PFSK-1 (cell line): ENCODE results near the gene WIZ.
A peak's percentile ranks its signal among the peaks of the same experiment; 100 is the strongest.

ENCODE experiments used
- FOXP2 ChIP-seq: optimal IDR thresholded peaks from 2 replicates; pipeline ENCODE3; 2011; ENCODE audit warnings: borderline replicate concordance, control low read depth, inconsistent platforms; ENCODE audit not compliant: insufficient read depth; ENCODE audit errors: extremely low read length, extremely low read depth
- POLR2AphosphoS5 ChIP-seq: IDR thresholded peaks from 2 replicates; pipeline ENCODE4 v1.6.1; 2012; ENCODE audit warnings: low read depth, mild to moderate bottlenecking, control low read depth, low read length, moderate library complexity
- REST ChIP-seq, 2 experiments: IDR thresholded peaks; 2 replicates each; pipeline versions ENCODE4 v1.6.1 to v1.8.0; 2011 to 2012; ENCODE audit warnings: low read depth in 2 of 2, low read length in 2 of 2, control low read depth in 1 of 2, inconsistent platforms in 1 of 2, mild to moderate bottlenecking in 1 of 2, moderate library complexity in 1 of 2; ENCODE audit not compliant: insufficient read depth in 1 of 2
- SIN3A ChIP-seq: IDR thresholded peaks from 2 replicates; pipeline ENCODE4 v1.6.1; 2012; ENCODE audit warnings: mild to moderate bottlenecking, low read length, moderate library complexity, borderline replicate concordance; ENCODE audit not compliant: insufficient read depth
- TAF1 ChIP-seq: IDR thresholded peaks from 2 replicates; pipeline ENCODE4 v1.6.1; 2012; ENCODE audit warnings: low read length, control low read depth, borderline replicate concordance; ENCODE audit not compliant: insufficient read depth

The WIZ gene

GRCh38 chr19:15418579-15419412, 31.0 kb downstream of the WIZ start, which contains the start of gene AKAP8L:
Gene AKAP8L (minus strand): TSS chr19:15418988. CDS start chr19:15418923, 65 bp downstream.
- peak; percentile 1; the same call in 1 of the 2 replicates for TF ChIP-seq TAF1
- peak; percentile 88 for TF ChIP-seq FOXP2
- TF ChIP-seq POLR2AphosphoS5: no peak; the same call in none of the 2 replicates
- TF ChIP-seq SIN3A: no peak
- no peak; a peak in 1 of 4 replicates for TF ChIP-seq REST (IDR thresholded peaks at IDR 0.05; ENCODE audit: insufficient read depth in 1 of 2, low read depth in 2 of 2, low read length in 2 of 2)

GRCh38 chr19:15418231-15418578, 31.6 kb downstream of the WIZ start:
- no peak for TF ChIP-seq POLR2AphosphoS5
- TF ChIP-seq SIN3A: peak; percentile 63; the same call in 1 of the 2 replicates

- TF ChIP-seq POLR2AphosphoS5: no peak
- TF ChIP-seq TAF1: no peak
These were observed 32.1 kb downstream of the WIZ start for GRCh38 chr19:15417699-15418098.

- TF ChIP-seq REST (IDR thresholded peaks at IDR 0.05; ENCODE audit: insufficient read depth in 1 of 2, low read depth in 2 of 2, low read length in 2 of 2) (no peak), POLR2AphosphoS5 (no peak), SIN3A (no peak), FOXP2 (no peak), TAF1 (no peak)
These were observed 36.9 kb downstream of the WIZ start for GRCh38 chr19:15412832-15413231.

GRCh38 chr19:15404780-15405211, 45.0 kb downstream of the WIZ start:
- no peak for TF ChIP-seq SIN3A
- no peak for TF ChIP-seq FOXP2
- TF ChIP-seq TAF1: no peak
- no peak for TF ChIP-seq REST (IDR thresholded peaks at IDR 0.05; ENCODE audit: insufficient read depth in 1 of 2, low read depth in 2 of 2, low read length in 2 of 2)
- TF ChIP-seq POLR2AphosphoS5: no peak

- no peak for TF ChIP-seq REST (IDR thresholded peaks at IDR 0.05; ENCODE audit: insufficient read depth in 1 of 2, low read depth in 2 of 2, low read length in 2 of 2)
- TF ChIP-seq FOXP2: no peak
- no peak for TF ChIP-seq POLR2AphosphoS5
- TF ChIP-seq TAF1: no peak
- TF ChIP-seq SIN3A: no peak
These were observed 45.5 kb downstream of the WIZ start for GRCh38 chr19:15404097-15404779.
